Measurements from ENCODE around the gene UBAP2.

Gene UBAP2

GRCh38 chr9:33972698-33973097, 76.0 kb downstream of the UBAP2 start:
- TF ChIP-seq TEAD4 (IDR thresholded peaks at IDR 0.05) (no peak), NFIC (IDR thresholded peaks at IDR 0.05) (no peak), EGR1 (IDR thresholded peaks at IDR 0.05) (no peak), TAF1 (IDR thresholded peaks at IDR 0.05; ENCODE audit: low read depth) (no peak), EP300 (IDR thresholded peaks at IDR 0.05; ENCODE audit: borderline replicate concordance) (no peak), YY1 (IDR thresholded peaks at IDR 0.05; ENCODE audit: low read depth) (no peak), MAX (IDR thresholded peaks at IDR 0.05) (no peak), USF1 (IDR thresholded peaks at IDR 0.05) (no peak), FOXM1 (IDR thresholded peaks at IDR 0.05; ENCODE audit: borderline replicate concordance, low read depth) (no peak), CREB1 (IDR thresholded peaks at IDR 0.05; ENCODE audit: low read depth) (no peak)

- TF ChIP-seq EP300 (IDR thresholded peaks at IDR 0.05; ENCODE audit: borderline replicate concordance) (no peak), USF1 (IDR thresholded peaks at IDR 0.05) (no peak), EGR1 (IDR thresholded peaks at IDR 0.05) (no peak), TEAD4 (IDR thresholded peaks at IDR 0.05) (no peak), MAX (IDR thresholded peaks at IDR 0.05) (no peak), ZBTB7A (IDR thresholded peaks at IDR 0.05; ENCODE audit: low read depth) (no peak), FOXM1 (IDR thresholded peaks at IDR 0.05; ENCODE audit: borderline replicate concordance, low read depth) (no peak), RAD21 (IDR thresholded peaks at IDR 0.05; ENCODE audit: low read depth) (no peak), YY1 (IDR thresholded peaks at IDR 0.05; ENCODE audit: low read depth) (no peak), NFIC (IDR thresholded peaks at IDR 0.05) (no peak), TCF12 (IDR thresholded peaks at IDR 0.05; ENCODE audit: low read depth) (no peak), CREB1 (IDR thresholded peaks at IDR 0.05; ENCODE audit: low read depth) (no peak), CEBPB (IDR thresholded peaks at IDR 0.05) (no peak)
These were observed 84.5 kb downstream of the UBAP2 start for GRCh38 chr9:33964086-33964768.

GRCh38 chr9:33959725-33960124, 89.0 kb downstream of the UBAP2 start:
- TF ChIP-seq USF1 (IDR thresholded peaks at IDR 0.05) = no peak
- TF ChIP-seq CREB1 (IDR thresholded peaks at IDR 0.05; ENCODE audit: low read depth) = no peak
- TF ChIP-seq CEBPB (IDR thresholded peaks at IDR 0.05) = no peak
- TF ChIP-seq YY1 (IDR thresholded peaks at IDR 0.05; ENCODE audit: low read depth) = no peak
- TF ChIP-seq TCF12 (IDR thresholded peaks at IDR 0.05; ENCODE audit: low read depth) = no peak
- no peak for TF ChIP-seq NFIC (IDR thresholded peaks at IDR 0.05)
- TF ChIP-seq REST (IDR thresholded peaks at IDR 0.05; ENCODE audit: low read depth) = no peak
- no peak for TF ChIP-seq EP300 (IDR thresholded peaks at IDR 0.05; ENCODE audit: borderline replicate concordance)
- TF ChIP-seq ZBTB7A (IDR thresholded peaks at IDR 0.05; ENCODE audit: low read depth) = no peak
- no peak for TF ChIP-seq TAF1 (IDR thresholded peaks at IDR 0.05; ENCODE audit: low read depth)
- TF ChIP-seq TEAD4 (IDR thresholded peaks at IDR 0.05) = no peak
- no peak for TF ChIP-seq FOXM1 (IDR thresholded peaks at IDR 0.05; ENCODE audit: borderline replicate concordance, low read depth)
- no peak for TF ChIP-seq MAX (IDR thresholded peaks at IDR 0.05)
- TF ChIP-seq RAD21 (IDR thresholded peaks at IDR 0.05; ENCODE audit: low read depth) = no peak
- no peak for TF ChIP-seq EGR1 (IDR thresholded peaks at IDR 0.05)

- TF ChIP-seq EP300 (IDR thresholded peaks at IDR 0.05; ENCODE audit: borderline replicate concordance) (no peak), TAF1 (IDR thresholded peaks at IDR 0.05; ENCODE audit: low read depth) (no peak), RAD21 (IDR thresholded peaks at IDR 0.05; ENCODE audit: low read depth) (no peak), FOXM1 (IDR thresholded peaks at IDR 0.05; ENCODE audit: borderline replicate concordance, low read depth) (no peak)
These were observed 92.1 kb downstream of the UBAP2 start for GRCh38 chr9:33956544-33956943.

- TF ChIP-seq TEAD4 (IDR thresholded peaks at IDR 0.05) (no peak), YY1 (IDR thresholded peaks at IDR 0.05; ENCODE audit: low read depth) (no peak), FOXM1 (IDR thresholded peaks at IDR 0.05; ENCODE audit: borderline replicate concordance, low read depth) (no peak), CREB1 (IDR thresholded peaks at IDR 0.05; ENCODE audit: low read depth) (no peak), CEBPB (IDR thresholded peaks at IDR 0.05) (no peak), EGR1 (IDR thresholded peaks at IDR 0.05) (no peak), NFIC (IDR thresholded peaks at IDR 0.05) (no peak), EP300 (IDR thresholded peaks at IDR 0.05; ENCODE audit: borderline replicate concordance) (no peak), REST (IDR thresholded peaks at IDR 0.05; ENCODE audit: low read depth) (no peak), RAD21 (IDR thresholded peaks at IDR 0.05; ENCODE audit: low read depth) (no peak), TCF12 (IDR thresholded peaks at IDR 0.05; ENCODE audit: low read depth) (no peak), MAX (IDR thresholded peaks at IDR 0.05) (no peak), ZBTB7A (IDR thresholded peaks at IDR 0.05; ENCODE audit: low read depth) (no peak), TAF1 (IDR thresholded peaks at IDR 0.05; ENCODE audit: low read depth) (no peak), USF1 (IDR thresholded peaks at IDR 0.05) (no peak)
These were observed 96.6 kb downstream of the UBAP2 start for GRCh38 chr9:33952066-33952465.

All from Ishikawa (cell line).